Ovary (tissue), 3 donors: Measurements from ENCODE around the gene QTRT2.

Experiments used
- CTCF ChIP-seq, 3 donors: fragments of 450-650 bp in 2 of 3; fragments of 200-600 bp in 1 of 3; IDR thresholded peaks; one replicate each; pipeline versions ENCODE4 v1.5.1 to v1.8.0; 2016 to 2022; ENCODE audit warnings: antibody characterized with exemption in 3 of 3, mild to moderate bottlenecking in 1 of 3
- POLR2A ChIP-seq: fragments of 450-650 bp; IDR thresholded peaks from one replicate; pipeline ENCODE4 v1.6.1; 2017; ENCODE audit warnings: antibody characterized with exemption, mild to moderate bottlenecking, moderate library complexity
- donor health status: DM: no; HTN: no; CAD: no.

DNA sequence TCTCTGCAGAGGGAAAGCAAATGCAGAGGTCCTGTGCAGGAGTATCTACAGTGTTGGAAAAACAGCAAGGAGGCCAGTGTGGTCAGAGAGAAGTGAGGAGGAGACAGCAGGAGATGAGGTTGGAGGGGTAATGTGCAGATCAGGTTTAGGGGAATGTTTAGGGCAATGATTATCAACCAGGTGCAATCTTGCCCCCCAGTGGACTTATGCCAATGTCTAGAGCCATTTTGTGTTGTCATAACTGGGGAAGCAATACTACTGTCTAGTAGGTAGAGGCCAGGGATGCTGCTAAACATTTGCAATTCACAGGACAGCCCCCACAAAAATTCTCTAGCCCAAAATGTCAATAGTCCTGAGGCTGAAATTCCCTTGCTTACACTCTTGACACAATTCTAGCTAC, 13.3 kb upstream of the QTRT2 start:
- TF ChIP-seq POLR2A (no peak), CTCF (IDR thresholded peaks at IDR 0.05) (no peak)
